ENCODE data around the gene COBL. TPM values are rescaled to one million over a fixed set of nuclear protein-coding genes. Genes with fewer than 3 reads are reported as not detected.

Gene COBL
- polyA plus RNA-seq, 3 donors: not detected

GRCh38 chr7:51160411-51160810 lies 156.2 kb downstream of the COBL start:
- Mint-ChIP-seq H3K4me1 (peaks cover 8% of the 10 kb centered on the region), H3K4me3 (no peak overlapping the region), H3K27me3 (ENCODE audit: low read depth in 3 of 3) (peaks cover 0 to 2% (median 2%) of the 10 kb centered on the region in 3 donors), H3K9me3 (peaks cover 0 to 3% (median 0%) of the 10 kb centered on the region in 7 donors), H3K36me3 (no peaks in the 10 kb centered on the region), H3K27ac (no peak overlapping the region)
- no peak overlapping the region for H3K4me2 ChIP-seq (replicated peaks; ENCODE audit: extremely low read depth, low read length, poor library complexity, severe bottlenecking)
- H3K27me3 ChIP-seq (ENCODE audit: control insufficient read depth in 2 of 2, insufficient read depth in 2 of 2, low read length in 2 of 2): peaks cover 0 to 4% of the 10 kb centered on the region in 2 donors
- TF ChIP-seq CTCF (IDR thresholded peaks at IDR 0.05): no peak
- no peaks in the 10 kb centered on the region for H3K79me2 ChIP-seq (ENCODE audit: insufficient read depth, low read length)
- H4K20me1 ChIP-seq (ENCODE audit: insufficient read depth, low read length): no peaks in the 10 kb centered on the region
- H3K4me1 ChIP-seq (ENCODE audit: control insufficient read depth in 1 of 2, insufficient read depth in 2 of 2, low read length in 2 of 2): peaks cover 0 to 5% of the 10 kb centered on the region in 2 donors
- 80% methylated on average over 1 of the region's 6 CpGs for WGBS (ENCODE audit: insufficient coverage)
- H3K36me3 ChIP-seq (replicated peaks in 1 of 2; ENCODE audit: control insufficient read depth in 1 of 2, insufficient read depth in 2 of 2, low read length in 2 of 2): no peaks in the 10 kb centered on the region
- no peak overlapping the region for H2AFZ ChIP-seq (ENCODE audit: insufficient read depth, low read depth, low read length, poor library complexity, severe bottlenecking)
- H3K9ac ChIP-seq (ENCODE audit: insufficient read depth, low read length, poor library complexity, severe bottlenecking): no peak overlapping the region
- no peaks in the 10 kb centered on the region for H3K9me3 ChIP-seq (replicated peaks in 1 of 2; ENCODE audit: control insufficient read depth in 1 of 2, insufficient read depth in 1 of 2, low read length in 2 of 2)
- no peak overlapping the region for H3K27ac ChIP-seq (ENCODE audit: low read depth in 1 of 2, low read length in 2 of 2)
- no peak overlapping the region for H3K4me3 ChIP-seq (replicated peaks in 1 of 3; ENCODE audit: low read depth in 2 of 3, low read length in 3 of 3)
- intact Hi-C loops (cut with micrococcal nuclease): loop anchor here (5.0 kb wide), 2 partner anchors 693 to 1068 kb away; partner anchors contain the start of gene ZPBP (in 2 of the 2)
- no peak for DNase-seq

- Mint-ChIP-seq H3K27me3 (ENCODE audit: low read depth in 3 of 3) (peaks cover 0 to 2% (median 0%) of the 10 kb centered on the region in 3 donors), H3K36me3 (no peaks in the 10 kb centered on the region), H3K4me1 (peaks cover 8% of the 10 kb centered on the region), H3K4me3 (no peak overlapping the region), H3K9me3 (peaks cover 0 to 3% (median 0%) of the 10 kb centered on the region in 7 donors), H3K27ac (no peak overlapping the region)
- Histone ChIP-seq H3K9ac (ENCODE audit: insufficient read depth, low read length, poor library complexity, severe bottlenecking) (no peak overlapping the region), H4K20me1 (ENCODE audit: insufficient read depth, low read length) (no peaks in the 10 kb centered on the region), H3K4me2 (replicated peaks; ENCODE audit: extremely low read depth, low read length, poor library complexity, severe bottlenecking) (no peak overlapping the region), H3K9me3 (replicated peaks in 1 of 2; ENCODE audit: control insufficient read depth in 1 of 2, insufficient read depth in 1 of 2, low read length in 2 of 2) (no peaks in the 10 kb centered on the region), H3K36me3 (replicated peaks in 1 of 2; ENCODE audit: control insufficient read depth in 1 of 2, insufficient read depth in 2 of 2, low read length in 2 of 2) (no peaks in the 10 kb centered on the region), H3K4me1 (ENCODE audit: control insufficient read depth in 1 of 2, insufficient read depth in 2 of 2, low read length in 2 of 2) (peaks cover 0 to 5% of the 10 kb centered on the region in 2 donors), H3K27ac (ENCODE audit: low read depth in 1 of 2, low read length in 2 of 2) (no peak overlapping the region), H3K27me3 (ENCODE audit: control insufficient read depth in 2 of 2, insufficient read depth in 2 of 2, low read length in 2 of 2) (peaks cover 0 to 4% of the 10 kb centered on the region in 2 donors), H3K4me3 (replicated peaks in 1 of 3; ENCODE audit: low read depth in 2 of 3, low read length in 3 of 3) (no peak overlapping the region), H3K79me2 (ENCODE audit: insufficient read depth, low read length) (no peaks in the 10 kb centered on the region), H2AFZ (ENCODE audit: insufficient read depth, low read depth, low read length, poor library complexity, severe bottlenecking) (no peak overlapping the region)
- intact Hi-C loops (cut with micrococcal nuclease): no loop called here
- no peak for TF ChIP-seq CTCF (IDR thresholded peaks at IDR 0.05)
- 93% methylated on average over 27 of the region's 36 CpGs for WGBS (ENCODE audit: insufficient coverage)
- DNase-seq: no peak
These were observed 157.7 kb downstream of the COBL start for GRCh38 chr7:51158742-51159445.

Data from CD14-positive monocyte (primary cell).